Esophagus muscularis mucosa (tissue), 4 donors: ENCODE data around the gene TMEM50A.
"Not testable (repeated sequence)": the region's sequence is repeated elsewhere in the genome, so short reads cannot be mapped to it uniquely, and the experiment has no call there.

Source experiments
- CTCF ChIP-seq, 3 experiments: fragments of 200-600 bp in 2 of 3; fragments of 450-650 bp in 1 of 3; sonication (generic) in 2 of 3; IDR thresholded peaks; one replicate each; pipeline ENCODE4 v1.5.1; 2017 to 2019; ENCODE audit warnings: antibody characterized with exemption in 3 of 3, mild to moderate bottlenecking in 2 of 3, moderate library complexity in 1 of 3
- EP300 ChIP-seq: sonication (generic); formaldehyde crosslinking; IDR thresholded peaks from one replicate; pipeline ENCODE4 v1.6.1; 2017; ENCODE audit warnings: antibody characterized with exemption
- POLR2A ChIP-seq: fragments of 450-650 bp; IDR thresholded peaks from one replicate; pipeline ENCODE4 v1.6.1; 2017; ENCODE audit warnings: antibody characterized with exemption, moderate library complexity, mild to moderate bottlenecking, low read depth
- POLR2AphosphoS5 ChIP-seq, 2 donors: sonication (generic); formaldehyde crosslinking; IDR thresholded peaks; one replicate each; pipeline ENCODE4 v1.6.1; 2017; ENCODE audit warnings: antibody characterized with exemption in 2 of 2

- TF ChIP-seq EP300; CTCF (IDR thresholded peaks at IDR 0.05); POLR2AphosphoS5 (IDR thresholded peaks at IDR 0.05); POLR2A: not testable (repeated sequence)
Measured at GRCh38 chr1:25378367-25378766, 40.2 kb downstream of the TMEM50A start.
